ENCODE data around the gene DDX23. TPM values are rescaled to one million over a fixed set of nuclear protein-coding genes. Genes with fewer than 3 reads are reported as not detected.
A peak's percentile ranks its signal among the peaks of the same experiment; 100 is the strongest.

The DDX23 gene
- total and polyA plus RNA-seq, 8 donors, result 25.9 to 55.6 (median 33.3) TPM

DNA sequence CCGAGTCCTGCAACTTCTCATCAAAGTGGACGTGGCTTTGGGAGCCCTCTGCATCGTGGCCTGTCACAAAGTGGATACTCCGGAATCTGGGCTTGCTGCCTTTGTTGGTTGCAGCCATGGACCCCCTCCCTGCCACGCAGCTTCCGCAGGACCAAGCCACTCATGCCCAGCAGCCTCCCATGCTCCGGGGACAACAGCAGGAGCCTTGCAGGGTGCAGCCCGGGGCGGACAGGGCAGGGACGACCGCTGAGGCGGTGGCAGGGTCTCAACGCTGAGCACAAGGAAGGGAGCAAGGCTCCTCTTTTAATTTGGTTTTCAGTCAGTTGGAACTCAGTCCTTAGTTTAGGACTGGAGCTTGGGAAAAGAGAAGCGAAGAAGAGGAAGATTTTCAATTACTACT, 51.0 kb downstream of the DDX23 start:
- intact Hi-C loops (cut with DNase I), result no loop called here
- DNase-seq (no peak), ATAC-seq (no peak), FAIRE-seq (no peak)
- Histone ChIP-seq H3K9me3 (no peaks in the 10 kb centered on the region), H3K27me3 (no peaks in the 10 kb centered on the region), H3K4me3 (no peak overlapping the region), H3K36me3 (no peaks in the 10 kb centered on the region), H3K27ac (no peak overlapping the region), H3K4me1 (no peaks in the 10 kb centered on the region)
- 55 to 67% methylated on average over 14 of the region's 14 CpGs for WGBS, 2 donors
- TF ChIP-seq, protein P1, sequence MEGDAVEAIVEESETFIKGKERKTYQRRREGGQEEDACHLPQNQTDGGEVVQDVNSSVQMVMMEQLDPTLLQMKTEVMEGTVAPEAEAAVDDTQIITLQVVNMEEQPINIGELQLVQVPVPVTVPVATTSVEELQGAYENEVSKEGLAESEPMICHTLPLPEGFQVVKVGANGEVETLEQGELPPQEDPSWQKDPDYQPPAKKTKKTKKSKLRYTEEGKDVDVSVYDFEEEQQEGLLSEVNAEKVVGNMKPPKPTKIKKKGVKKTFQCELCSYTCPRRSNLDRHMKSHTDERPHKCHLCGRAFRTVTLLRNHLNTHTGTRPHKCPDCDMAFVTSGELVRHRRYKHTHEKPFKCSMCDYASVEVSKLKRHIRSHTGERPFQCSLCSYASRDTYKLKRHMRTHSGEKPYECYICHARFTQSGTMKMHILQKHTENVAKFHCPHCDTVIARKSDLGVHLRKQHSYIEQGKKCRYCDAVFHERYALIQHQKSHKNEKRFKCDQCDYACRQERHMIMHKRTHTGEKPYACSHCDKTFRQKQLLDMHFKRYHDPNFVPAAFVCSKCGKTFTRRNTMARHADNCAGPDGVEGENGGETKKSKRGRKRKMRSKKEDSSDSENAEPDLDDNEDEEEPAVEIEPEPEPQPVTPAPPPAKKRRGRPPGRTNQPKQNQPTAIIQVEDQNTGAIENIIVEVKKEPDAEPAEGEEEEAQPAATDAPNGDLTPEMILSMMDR (IDR thresholded peaks at IDR 0.05), result no peak

DNA sequence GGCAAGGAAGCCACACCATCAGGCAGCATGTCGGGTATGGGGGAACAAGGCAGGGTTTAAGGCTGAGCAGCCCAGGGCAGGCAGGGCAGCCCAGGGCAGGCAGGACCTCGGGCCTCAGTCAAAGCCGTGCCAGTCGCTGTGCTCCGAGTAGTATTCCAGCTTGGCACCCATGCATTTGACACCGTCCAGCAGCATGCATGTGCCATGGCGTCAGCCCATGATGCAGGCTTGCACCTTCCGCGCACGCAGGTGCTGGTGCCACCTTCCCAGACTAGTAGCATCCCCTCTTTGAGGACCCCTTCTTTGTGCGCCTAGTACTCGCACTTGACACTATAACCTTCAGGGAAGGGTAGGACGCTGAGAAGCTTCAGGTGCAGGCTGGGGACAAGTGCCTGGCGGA, 51.5 kb downstream of the DDX23 start:
- Histone ChIP-seq H3K27ac (no peak overlapping the region), H3K27me3 (no peaks in the 10 kb centered on the region), H3K4me1 (peaks cover 0 to 3% (median 0%) of the 10 kb centered on the region in 3 donors), H3K36me3 (no peaks in the 10 kb centered on the region), H3K9me3 (no peaks in the 10 kb centered on the region), H3K4me3 (no peak overlapping the region)
- ATAC-seq (no peak), FAIRE-seq (no peak), DNase-seq (no peak)
- TF ChIP-seq, protein P1 (IDR thresholded peaks at IDR 0.05), result no peak
- 67 to 79% methylated on average over 13 to 14 of the region's 14 CpGs for WGBS, 2 donors
- intact Hi-C loops (cut with DNase I), result no loop called here

DNA sequence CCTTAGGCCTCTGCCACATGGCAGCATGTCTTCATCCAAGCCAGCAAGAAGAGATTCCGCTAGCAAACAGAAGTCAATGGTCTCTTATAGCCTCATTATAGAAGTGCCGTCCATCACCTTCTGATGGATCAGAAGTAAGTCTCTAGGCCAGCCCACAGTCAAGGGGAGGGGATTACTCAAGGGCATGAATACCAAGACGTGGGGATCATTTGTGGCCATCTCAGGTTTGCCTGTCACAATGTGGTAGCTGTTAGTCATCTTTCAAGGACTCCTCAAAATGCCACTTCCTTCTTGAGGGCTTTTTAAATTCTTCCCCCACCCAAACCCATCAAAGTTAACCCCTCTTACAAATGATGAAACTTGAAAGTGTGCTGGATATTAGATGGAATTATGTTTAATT, 55.0 kb downstream of the DDX23 start:
- 79 to 83% methylated on average over 3 of the region's 3 CpGs for WGBS, 2 donors
- no peak for FAIRE-seq

DNA sequence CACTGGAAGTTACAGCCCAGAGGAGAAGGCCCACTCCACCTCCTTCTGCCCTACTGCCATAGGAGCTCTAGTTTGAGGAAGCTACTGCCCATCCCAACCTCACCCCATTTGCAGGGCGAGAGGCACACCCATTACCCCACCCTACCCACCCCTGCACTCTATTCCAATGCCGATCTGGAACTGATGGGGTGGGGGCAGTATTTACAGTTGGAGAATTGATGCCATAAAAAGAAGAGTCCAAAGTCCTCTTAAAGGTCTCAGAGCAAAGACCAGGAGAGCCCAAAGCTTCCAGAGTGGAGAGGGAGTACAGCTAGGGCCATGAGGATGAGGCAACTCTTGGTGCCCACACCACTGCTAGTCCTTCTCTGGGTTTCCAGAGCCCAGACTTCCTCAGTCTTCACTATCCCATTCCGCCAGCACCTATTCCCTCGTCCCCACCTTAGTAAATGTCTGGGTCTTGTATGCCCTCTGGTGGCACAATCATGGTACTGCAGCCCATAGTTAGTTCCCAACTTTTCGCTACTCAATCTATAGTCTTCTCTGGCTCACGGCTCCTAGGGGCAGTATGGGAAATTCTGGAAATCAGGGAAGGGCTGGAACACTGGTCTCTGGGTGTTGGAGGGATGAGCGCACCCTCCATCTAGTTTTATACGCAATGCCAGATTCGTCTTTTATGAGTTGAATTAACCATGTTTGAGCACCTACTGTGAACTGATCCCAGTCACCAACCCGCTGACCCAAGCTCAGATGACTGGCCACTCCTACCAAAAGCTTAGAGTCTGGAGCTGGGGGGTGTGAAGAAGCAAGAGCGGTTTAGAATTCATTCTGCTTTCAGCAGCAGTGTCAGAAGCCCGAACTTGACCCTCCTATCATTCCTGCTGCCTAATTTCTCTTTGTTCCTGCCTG, 56.2 kb downstream of the DDX23 start:
- no peak overlapping the region for H3K27ac ChIP-seq
- no peaks in the 10 kb centered on the region for H3K27me3 ChIP-seq
- no peaks in the 10 kb centered on the region for H3K9me3 ChIP-seq
- FAIRE-seq (peak; percentile 74), DNase-seq (peak; percentile 5 to 82 (median 67)), ATAC-seq (peak; percentile 88 to 100 (median 97))
- intact Hi-C loops (cut with DNase I), result loop anchor here in 2 of 3 donors (5.0 kb wide), 2 partner anchors 39 to 44 kb away; no protein-coding TSS in a partner anchor
- peaks cover 0 to 4% (median under 1%) of the 10 kb centered on the region in 3 donors for H3K4me1 ChIP-seq
- no peak overlapping the region for H3K4me3 ChIP-seq
- TF ChIP-seq, protein P1 (IDR thresholded peaks at IDR 0.05), result peak; percentile 87 to 96 (median 94)
- 18 to 23% methylated on average over 12 of the region's 12 CpGs for WGBS, 2 donors
- H3K36me3 ChIP-seq, result no peaks in the 10 kb centered on the region

More for the DNA sequence above, 55.0 kb downstream of the DDX23 start:
- intact Hi-C loops (cut with DNase I), result loop anchor here in 2 of 3 donors (5.0 kb wide), 2 partner anchors 40 to 45 kb away; no protein-coding TSS in a partner anchor
- TF ChIP-seq, protein P1 (IDR thresholded peaks at IDR 0.05), result no peak
- no peak for ATAC-seq
- Histone ChIP-seq H3K27ac (no peak overlapping the region), H3K4me1 (peaks cover 0 to 4% (median 0%) of the 10 kb centered on the region in 3 donors), H3K9me3 (no peaks in the 10 kb centered on the region), H3K36me3 (no peaks in the 10 kb centered on the region), H3K27me3 (no peaks in the 10 kb centered on the region), H3K4me3 (no peak overlapping the region)
- peak in 1 of 6 donors; percentile 2 for DNase-seq

Data from pancreas (tissue), 10 donors.